GM19468 (cell line): ENCODE results near the gene PTGS1.
"Not testable (repeated sequence)": the region's sequence is repeated elsewhere in the genome, so short reads cannot be mapped to it uniquely, and the experiment has no call there.

ENCODE experiments used
- ATAC-seq: cut with Tn5 transposase; IDR thresholded peaks from one replicate; pipeline ENCODE4 v1.9.1; 2021; ENCODE audit warnings: mild to moderate bottlenecking, moderate library complexity, moderate number of reproducible peaks; ENCODE audit not compliant: unreplicated experiment; ENCODE audit errors: extremely low read depth

Gene PTGS1

GRCh38 chr9:122393284-122393983 is 22.6 kb downstream of the PTGS1 start:
- no peak for ATAC-seq

DNA sequence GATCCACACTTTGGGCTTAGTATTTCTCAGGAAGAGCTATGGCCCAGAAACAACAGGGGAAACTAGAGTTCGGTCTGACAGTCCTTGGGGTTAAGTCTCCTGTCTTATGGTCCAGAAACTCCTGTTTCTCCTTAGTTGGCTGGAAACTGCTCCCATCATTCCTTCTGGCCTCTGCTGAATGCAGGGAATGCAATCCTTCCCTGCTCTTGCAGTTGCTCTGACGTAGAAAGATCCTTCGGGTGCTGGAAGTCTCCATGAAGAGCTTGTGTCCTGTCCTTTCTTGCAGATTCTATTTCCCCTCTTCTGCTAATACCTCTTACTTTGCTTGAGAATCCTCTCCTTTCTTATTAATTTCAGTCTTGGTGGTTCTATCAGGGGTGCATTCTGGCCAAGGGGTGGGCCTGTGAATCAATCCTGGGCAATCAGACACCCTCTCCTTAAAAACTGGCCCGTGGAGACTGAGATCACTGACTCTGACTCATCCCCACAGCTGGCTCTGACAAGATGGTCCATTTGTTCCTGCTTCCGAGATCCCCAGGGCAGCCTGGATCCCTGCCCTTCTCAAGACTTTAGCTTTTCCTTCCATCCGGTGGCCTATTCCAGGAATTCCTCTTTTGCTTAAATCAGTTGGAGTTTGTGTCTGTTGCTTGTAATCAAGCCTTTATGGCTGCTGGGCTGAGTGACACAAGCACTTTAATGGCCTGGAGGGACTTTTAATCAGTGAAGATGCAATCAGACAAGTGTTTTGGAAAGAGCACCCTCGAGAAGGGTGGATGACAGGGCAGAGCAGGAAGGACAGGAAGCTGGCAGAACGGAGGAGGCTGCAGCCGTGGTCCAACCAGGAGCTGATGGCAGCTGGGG is 23.7 kb downstream of the PTGS1 start:
- ATAC-seq: no peak

DNA sequence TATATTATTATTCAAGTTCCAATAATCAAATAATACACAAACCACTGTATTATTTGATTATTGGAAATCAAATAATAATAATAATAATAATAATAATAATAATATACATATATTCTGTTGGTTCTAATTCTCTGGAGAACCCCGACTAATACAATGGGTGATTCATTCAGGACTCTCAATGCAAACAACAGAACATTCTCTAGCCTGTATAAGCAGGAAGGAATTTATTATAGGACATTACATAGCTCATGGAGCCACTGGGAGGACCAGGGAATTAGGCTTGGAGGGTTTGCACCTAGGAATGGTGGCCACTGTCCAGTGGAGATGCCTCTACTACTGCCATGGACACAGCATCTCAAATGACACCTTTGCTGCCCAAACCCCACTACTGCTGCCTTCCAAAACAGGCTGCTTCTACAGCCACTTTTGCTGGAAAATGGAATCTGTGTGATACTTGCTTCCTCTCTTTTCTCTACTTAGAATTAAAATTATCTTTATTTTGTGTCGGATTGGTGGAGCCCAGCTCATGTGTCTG is 25.9 kb downstream of the PTGS1 start:
- ATAC-seq: no peak

DNA sequence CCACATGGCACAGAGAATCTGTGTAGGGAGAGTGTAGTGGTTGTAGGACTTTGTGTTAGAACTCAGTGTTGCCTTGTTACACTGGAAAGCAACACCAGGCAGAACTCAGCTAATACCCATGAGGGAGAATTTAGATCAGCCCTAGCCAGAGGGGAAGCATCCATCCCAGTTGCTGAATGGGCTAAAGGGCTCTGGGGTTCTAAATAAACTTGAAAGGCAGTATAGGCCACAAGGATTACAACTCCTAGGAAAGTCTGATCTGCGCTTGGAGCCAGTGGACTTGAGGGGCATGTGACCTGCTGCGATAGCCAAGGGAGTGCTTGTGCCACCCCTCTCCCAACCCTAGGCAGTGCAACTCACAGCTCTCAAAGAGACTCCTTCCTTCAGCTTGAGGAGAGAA is 26.9 kb downstream of the PTGS1 start:
- ATAC-seq: no peak

DNA sequence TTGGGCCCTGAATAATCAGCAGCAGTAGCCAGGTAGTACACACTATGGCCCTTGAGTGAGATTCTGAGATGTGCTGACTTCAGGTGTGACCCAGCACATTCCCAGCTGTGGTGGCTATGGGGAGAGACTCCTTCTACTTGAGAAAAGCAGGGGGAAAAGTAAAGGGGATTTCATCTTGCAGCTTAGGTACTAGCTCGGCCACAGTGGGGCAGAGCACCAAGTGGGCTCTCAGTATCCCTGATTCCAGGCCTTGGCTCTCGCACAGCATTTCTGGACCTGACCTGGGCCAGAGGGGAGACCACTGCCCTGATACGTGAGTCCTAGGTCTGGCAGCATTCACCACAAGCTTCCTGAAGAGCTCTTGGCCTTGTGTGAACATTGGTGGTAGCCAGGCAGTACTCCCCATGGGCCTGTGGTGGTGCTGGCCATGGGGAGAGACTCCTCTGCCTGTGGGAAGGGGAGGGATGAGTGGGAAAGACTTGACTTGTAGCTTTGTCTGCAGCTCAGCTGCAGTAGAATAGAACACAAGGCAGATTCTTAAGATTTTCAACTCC is 27.6 kb downstream of the PTGS1 start:
- ATAC-seq: no peak

DNA sequence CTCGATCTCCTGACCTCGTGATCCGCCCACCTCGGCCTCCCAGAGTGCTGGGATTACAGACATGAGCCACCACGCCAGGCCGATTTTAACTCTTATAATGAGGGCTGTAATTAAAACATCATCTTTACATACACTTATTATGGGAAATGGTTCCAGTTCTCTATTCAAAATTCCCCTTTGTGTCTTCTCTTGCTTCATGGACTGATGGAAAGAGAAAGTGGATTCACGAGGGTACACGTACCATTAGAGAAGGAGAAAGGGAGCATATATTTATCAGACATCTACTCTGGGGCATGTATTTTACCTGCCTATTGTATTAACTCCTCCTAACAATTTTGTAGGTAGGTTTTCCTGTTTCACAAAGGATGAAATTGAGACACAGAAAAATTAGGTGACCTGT is 31.1 kb downstream of the PTGS1 start:
- no peak for ATAC-seq

DNA sequence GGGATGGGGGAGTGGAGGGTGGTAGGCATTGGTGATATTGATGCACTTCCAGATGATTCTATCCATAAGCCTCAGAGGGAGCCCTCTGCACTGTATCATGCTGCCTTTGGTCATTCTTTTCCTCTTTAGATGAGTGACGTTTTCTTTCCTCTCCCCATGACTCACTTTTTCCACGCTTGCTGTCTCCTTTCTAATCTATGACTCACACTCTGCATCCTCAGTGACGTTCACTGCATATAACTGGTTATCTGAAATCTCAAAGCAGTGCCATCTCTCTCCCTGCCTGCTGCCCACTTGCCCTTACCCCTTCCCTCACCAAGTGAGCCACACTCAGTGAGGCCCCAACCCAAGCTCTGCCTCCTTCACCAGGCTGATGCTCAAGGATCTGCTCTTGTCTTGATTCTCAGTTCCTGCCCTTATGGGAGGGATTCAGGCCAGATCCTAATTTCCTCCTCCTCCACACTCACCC is 31.6 kb downstream of the PTGS1 start:
- ATAC-seq: no peak

DNA sequence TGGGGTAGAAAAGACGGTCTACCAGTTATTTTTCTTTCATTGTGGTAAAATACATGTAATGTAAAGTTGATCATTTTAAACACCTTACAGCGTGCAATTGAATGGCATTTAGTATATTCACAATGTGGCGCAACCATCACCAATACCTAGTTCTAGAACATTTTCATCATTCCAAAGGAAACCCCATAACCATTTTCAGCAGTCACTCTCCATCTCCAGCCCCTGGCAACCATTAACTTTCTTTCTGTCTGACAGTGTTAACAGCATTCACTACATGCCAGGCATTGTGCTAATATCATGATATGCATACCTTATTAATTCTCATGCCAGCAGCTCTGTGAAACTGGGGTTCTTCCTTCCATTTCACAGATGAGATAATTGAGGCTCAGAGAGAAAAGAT is 32.0 kb downstream of the PTGS1 start:
- ATAC-seq: no peak

DNA sequence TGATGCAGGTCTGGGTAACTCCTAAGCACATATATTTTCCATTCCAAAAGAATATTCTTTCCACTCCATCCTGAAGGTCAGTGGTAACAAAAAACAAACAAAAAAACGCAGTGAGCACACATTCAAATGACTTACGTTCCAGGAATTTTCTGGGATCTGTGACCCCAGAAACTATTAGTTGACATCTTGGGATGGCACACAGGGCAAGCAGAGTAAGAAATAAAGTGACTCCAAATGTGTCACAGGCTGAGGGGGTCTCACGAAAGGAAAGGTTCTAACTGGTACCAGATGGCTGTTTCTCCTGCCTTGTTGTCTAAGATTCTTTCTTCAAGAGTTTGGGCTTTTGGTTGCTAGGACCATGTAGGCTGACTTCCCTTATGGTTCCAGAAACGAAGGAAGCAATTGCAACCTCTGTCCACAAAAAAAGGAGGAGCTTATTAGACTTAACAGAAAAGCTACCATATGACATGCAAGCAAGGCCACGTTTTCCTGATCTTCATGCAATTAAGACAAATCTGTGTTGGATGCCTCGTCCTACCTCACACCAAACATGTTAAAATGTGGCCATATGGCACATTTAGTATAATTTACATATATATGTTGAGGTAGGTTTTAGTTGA is 32.7 kb downstream of the PTGS1 start:
- no peak for ATAC-seq

GRCh38 chr9:122405304-122406069 is 34.7 kb downstream of the PTGS1 start:
- ATAC-seq: not testable (repeated sequence)

GRCh38 chr9:122406070-122406890 is 35.5 kb downstream of the PTGS1 start:
- ATAC-seq: no peak

DNA sequence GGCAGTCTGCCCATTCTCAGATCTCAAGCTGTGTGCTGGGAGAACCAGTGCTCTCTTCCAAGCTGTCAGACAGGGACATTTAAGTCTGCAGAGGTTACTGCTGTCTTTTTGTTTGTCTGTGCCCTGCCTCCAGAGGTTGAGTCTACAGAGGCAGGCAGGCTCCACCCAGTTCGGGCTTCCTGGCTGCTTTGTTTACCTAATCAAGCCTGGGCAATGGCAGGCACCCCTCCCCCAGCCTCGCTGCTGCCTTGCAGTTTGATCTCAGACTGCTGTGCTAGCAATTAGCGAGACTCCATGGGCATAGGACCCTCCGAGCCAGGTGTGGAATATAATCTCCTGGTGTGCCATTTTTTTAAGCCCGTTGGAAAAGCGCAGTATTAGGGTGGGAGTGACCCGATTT is 43.3 kb downstream of the PTGS1 start:
- ATAC-seq: not testable (repeated sequence)

DNA sequence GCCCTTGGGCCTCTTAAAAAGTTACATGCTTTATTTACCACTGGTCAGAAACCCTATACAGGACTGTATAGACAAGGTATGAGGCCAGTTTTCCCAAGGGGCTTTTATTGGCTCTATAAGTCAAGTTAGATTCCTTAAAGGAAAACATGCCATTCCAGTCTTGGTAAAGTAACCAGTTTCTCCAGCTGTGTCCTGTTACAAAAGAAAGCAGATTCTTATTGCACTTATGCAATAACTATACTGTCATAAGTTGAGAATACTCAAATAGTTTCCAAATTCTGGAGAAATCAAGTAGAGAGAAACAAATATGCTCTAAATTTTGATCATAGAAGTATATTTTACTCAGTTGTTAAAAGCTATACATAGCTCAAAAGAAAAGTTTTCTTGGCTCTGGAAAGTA is 47.2 kb downstream of the PTGS1 start:
- ATAC-seq: no peak

GRCh38 chr9:122420315-122420714 is 49.5 kb downstream of the PTGS1 start:
- ATAC-seq: no peak

- ATAC-seq: no peak
Measured at GRCh38 chr9:122425087-122425486, 54.3 kb downstream of the PTGS1 start.

GRCh38 chr9:122426723-122427122 is 55.9 kb downstream of the PTGS1 start:
- no peak for ATAC-seq

- ATAC-seq: no peak
Measured at GRCh38 chr9:122442568-122442967, 71.7 kb downstream of the PTGS1 start.

DNA sequence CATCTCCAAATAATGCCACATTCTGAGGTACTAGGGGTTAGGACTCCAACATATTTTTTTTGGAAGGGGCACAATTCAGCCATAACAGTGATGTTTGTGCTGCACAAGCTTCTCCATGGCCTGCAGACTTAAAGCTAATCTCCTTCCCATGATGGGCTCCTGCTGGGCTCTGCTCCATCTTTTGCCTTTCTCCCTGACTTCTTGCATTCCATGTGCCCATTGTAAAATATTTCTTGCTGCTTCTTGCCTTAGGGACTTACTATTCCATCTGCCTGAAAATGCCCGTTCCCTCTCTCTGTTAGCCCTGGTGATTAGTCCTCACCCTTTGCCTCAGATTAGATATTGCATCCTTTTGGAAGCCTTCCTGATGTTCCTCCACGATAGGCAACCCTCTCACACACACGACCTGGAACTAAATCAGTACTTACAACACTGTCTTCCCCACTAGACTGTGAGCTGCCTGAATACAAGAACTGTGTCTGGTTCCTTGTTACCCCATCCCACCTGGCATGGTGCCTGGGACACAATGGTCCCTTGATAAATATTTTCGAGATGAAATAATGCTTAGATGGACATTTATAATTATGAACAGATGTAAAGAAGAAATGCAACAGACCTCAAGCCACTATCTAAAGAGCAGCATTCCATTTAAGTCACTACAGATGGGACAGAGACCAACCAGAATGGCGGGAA is 73.4 kb downstream of the PTGS1 start:
- ATAC-seq: no peak
